GM11168 (cell line): ENCODE data around the gene WWOX.

Experiments used
- in situ Hi-C: fragments of 300-500 bp; cut with MboI; formaldehyde crosslinking; loops from one replicate; pipeline ENCODE4 v1.12.0; 2022; ENCODE audit warnings: low sequenced_read_pairs; ENCODE audit not compliant: unreplicated experiment

The WWOX gene

GRCh38 chr16:78217276-78217675, 117.8 kb downstream of the WWOX start:
- in situ Hi-C loops = no loop called here

GRCh38 chr16:78218279-78218678, 118.8 kb downstream of the WWOX start:
- in situ Hi-C loops = no loop called here

GRCh38 chr16:78218856-78219651, 119.6 kb downstream of the WWOX start:
- in situ Hi-C loops = no loop called here

- in situ Hi-C loops = no loop called here
These were observed 121.1 kb downstream of the WWOX start for GRCh38 chr16:78220571-78220970.

GRCh38 chr16:78221892-78222291, 122.4 kb downstream of the WWOX start:
- in situ Hi-C loops = no loop called here

- in situ Hi-C loops = no loop called here
These were observed 124.9 kb downstream of the WWOX start for GRCh38 chr16:78224342-78224741.

- in situ Hi-C loops = loop anchor here (5.0 kb wide), 1 partner anchor 104 kb away; no protein-coding TSS in a partner anchor
These were observed 126.5 kb downstream of the WWOX start for GRCh38 chr16:78225919-78226318.

- in situ Hi-C loops = loop anchor here (5.0 kb wide), 1 partner anchor 106 kb away; no protein-coding TSS in a partner anchor
These were observed 128.4 kb downstream of the WWOX start for GRCh38 chr16:78227855-78228254.

- in situ Hi-C loops = loop anchor here (5.0 kb wide), 1 partner anchor 106 kb away; no protein-coding TSS in a partner anchor
These were observed 129.2 kb downstream of the WWOX start for GRCh38 chr16:78228704-78229103.

GRCh38 chr16:78230832-78231231, 131.4 kb downstream of the WWOX start:
- in situ Hi-C loops = no loop called here

GRCh38 chr16:78235168-78235800, 135.8 kb downstream of the WWOX start:
- in situ Hi-C loops = no loop called here

GRCh38 chr16:78235876-78236275, 136.4 kb downstream of the WWOX start:
- in situ Hi-C loops = no loop called here

- in situ Hi-C loops = no loop called here
These were observed 138.4 kb downstream of the WWOX start for GRCh38 chr16:78237841-78238240.

- in situ Hi-C loops = no loop called here
These were observed 141.2 kb downstream of the WWOX start for GRCh38 chr16:78240459-78241222.

- in situ Hi-C loops = no loop called here
These were observed 142.8 kb downstream of the WWOX start for GRCh38 chr16:78242239-78242630.

GRCh38 chr16:78244131-78244895, 144.9 kb downstream of the WWOX start:
- in situ Hi-C loops = no loop called here

- in situ Hi-C loops = no loop called here
These were observed 147.1 kb downstream of the WWOX start for GRCh38 chr16:78246559-78246958.

- in situ Hi-C loops = no loop called here
These were observed 149.6 kb downstream of the WWOX start for GRCh38 chr16:78249056-78249455.

- in situ Hi-C loops = no loop called here
These were observed 150.4 kb downstream of the WWOX start for GRCh38 chr16:78249832-78250231.

- in situ Hi-C loops = no loop called here
These were observed 151.7 kb downstream of the WWOX start for GRCh38 chr16:78251115-78251514.
